PFSK-1 (cell line): ENCODE measurements around the gene CD55.

ENCODE experiments used
- FOXP2 ChIP-seq: optimal IDR thresholded peaks from 2 replicates; pipeline ENCODE3; 2011; ENCODE audit warnings: borderline replicate concordance, control low read depth, inconsistent platforms; ENCODE audit not compliant: insufficient read depth; ENCODE audit errors: extremely low read length, extremely low read depth
- POLR2AphosphoS5 ChIP-seq: IDR thresholded peaks from 2 replicates; pipeline ENCODE4 v1.6.1; 2012; ENCODE audit warnings: low read depth, mild to moderate bottlenecking, control low read depth, low read length, moderate library complexity
- SIN3A ChIP-seq: IDR thresholded peaks from 2 replicates; pipeline ENCODE4 v1.6.1; 2012; ENCODE audit warnings: mild to moderate bottlenecking, low read length, moderate library complexity, borderline replicate concordance; ENCODE audit not compliant: insufficient read depth
- TAF1 ChIP-seq: IDR thresholded peaks from 2 replicates; pipeline ENCODE4 v1.6.1; 2012; ENCODE audit warnings: low read length, control low read depth, borderline replicate concordance; ENCODE audit not compliant: insufficient read depth
- TF ChIP-seq, protein P1 (sequence below), 2 experiments: IDR thresholded peaks; 2 replicates each; pipeline versions ENCODE4 v1.6.1 to v1.8.0; 2011 to 2012; ENCODE audit warnings: low read depth in 2 of 2, low read length in 2 of 2, control low read depth in 1 of 2, inconsistent platforms in 1 of 2, mild to moderate bottlenecking in 1 of 2, moderate library complexity in 1 of 2; ENCODE audit not compliant: insufficient read depth in 1 of 2

The CD55 gene

DNA sequence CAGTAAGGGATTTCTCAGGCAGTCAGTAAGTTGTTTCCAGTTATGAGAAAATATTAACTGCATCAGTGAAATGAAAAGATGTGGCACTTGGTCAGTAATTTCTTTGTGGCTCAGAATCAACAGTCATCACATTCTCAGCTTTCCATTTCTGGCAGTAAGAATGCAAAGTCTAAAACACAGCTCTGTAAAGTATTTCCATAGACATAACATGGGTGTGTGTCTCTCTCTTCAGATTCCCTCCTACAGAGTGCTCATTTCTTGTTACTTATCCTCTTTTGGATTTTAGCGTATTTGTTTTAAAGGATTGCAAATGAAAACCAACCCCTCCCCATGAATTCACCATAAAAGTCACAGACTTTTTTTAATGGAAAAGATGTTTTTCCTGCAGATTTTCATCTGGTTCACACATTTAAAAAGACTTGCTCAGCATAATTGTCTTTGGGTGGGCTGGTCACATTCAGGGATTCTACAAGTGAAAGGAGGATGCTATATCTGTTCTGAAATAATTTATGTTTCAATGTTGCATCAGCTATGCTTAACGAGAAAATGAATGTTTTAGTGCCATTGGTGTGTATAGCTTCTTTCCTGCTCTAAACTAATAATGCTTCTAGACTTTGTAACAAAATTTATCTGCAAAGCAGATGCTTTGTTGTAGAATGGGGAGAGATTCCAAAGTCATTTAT lies 34.6 kb upstream of the CD55 start:
- TF ChIP-seq, protein P1, sequence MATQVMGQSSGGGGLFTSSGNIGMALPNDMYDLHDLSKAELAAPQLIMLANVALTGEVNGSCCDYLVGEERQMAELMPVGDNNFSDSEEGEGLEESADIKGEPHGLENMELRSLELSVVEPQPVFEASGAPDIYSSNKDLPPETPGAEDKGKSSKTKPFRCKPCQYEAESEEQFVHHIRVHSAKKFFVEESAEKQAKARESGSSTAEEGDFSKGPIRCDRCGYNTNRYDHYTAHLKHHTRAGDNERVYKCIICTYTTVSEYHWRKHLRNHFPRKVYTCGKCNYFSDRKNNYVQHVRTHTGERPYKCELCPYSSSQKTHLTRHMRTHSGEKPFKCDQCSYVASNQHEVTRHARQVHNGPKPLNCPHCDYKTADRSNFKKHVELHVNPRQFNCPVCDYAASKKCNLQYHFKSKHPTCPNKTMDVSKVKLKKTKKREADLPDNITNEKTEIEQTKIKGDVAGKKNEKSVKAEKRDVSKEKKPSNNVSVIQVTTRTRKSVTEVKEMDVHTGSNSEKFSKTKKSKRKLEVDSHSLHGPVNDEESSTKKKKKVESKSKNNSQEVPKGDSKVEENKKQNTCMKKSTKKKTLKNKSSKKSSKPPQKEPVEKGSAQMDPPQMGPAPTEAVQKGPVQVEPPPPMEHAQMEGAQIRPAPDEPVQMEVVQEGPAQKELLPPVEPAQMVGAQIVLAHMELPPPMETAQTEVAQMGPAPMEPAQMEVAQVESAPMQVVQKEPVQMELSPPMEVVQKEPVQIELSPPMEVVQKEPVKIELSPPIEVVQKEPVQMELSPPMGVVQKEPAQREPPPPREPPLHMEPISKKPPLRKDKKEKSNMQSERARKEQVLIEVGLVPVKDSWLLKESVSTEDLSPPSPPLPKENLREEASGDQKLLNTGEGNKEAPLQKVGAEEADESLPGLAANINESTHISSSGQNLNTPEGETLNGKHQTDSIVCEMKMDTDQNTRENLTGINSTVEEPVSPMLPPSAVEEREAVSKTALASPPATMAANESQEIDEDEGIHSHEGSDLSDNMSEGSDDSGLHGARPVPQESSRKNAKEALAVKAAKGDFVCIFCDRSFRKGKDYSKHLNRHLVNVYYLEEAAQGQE (IDR thresholded peaks at IDR 0.05; ENCODE audit: insufficient read depth in 1 of 2, low read depth in 2 of 2, low read length in 2 of 2), result no peak
- no peak for TF ChIP-seq SIN3A
- TF ChIP-seq POLR2AphosphoS5, result no peak
- no peak for TF ChIP-seq FOXP2
- TF ChIP-seq TAF1, result no peak

DNA sequence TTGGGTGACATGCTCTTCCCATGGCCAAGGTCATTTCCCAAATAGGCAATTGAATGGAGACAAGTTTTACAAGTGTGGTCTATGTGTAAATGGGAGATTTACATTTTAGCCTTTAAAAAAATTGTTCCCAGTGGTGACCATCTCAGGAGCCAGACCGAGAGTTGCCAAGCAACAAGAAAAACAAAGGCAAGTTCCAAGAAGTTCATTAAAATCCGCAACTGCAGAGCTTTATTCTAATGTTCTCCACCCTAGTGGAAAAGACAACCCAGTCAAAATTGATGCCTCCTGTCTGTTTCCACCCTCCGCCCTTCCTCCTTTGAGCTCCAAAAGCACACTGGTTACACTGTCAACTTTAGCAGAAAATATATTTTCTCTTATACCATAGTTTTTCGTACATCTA lies 33.2 kb upstream of the CD55 start:
- TF ChIP-seq TAF1 (no peak), SIN3A (no peak), FOXP2 (no peak)

DNA sequence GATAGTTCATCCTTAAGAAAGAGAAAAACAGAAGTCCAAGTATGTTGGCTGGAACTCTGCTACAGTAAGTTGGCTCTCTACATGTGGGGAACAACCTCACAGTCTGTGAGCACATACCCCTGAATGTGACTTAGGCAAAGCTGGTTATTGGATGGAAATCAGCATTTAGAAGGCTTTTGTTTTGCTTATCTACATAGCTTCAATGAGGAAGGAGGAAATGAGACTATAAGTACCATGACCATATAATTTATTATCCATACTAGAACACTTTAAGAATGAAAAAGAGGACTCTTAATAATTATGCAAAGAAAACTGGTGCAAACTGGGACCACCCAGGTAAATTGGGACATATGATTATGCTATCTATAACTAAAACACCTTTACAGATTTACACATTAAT lies 31.7 kb upstream of the CD55 start:
- TF ChIP-seq, protein P1 (IDR thresholded peaks at IDR 0.05; ENCODE audit: insufficient read depth in 1 of 2, low read depth in 2 of 2, low read length in 2 of 2), result no peak

DNA sequence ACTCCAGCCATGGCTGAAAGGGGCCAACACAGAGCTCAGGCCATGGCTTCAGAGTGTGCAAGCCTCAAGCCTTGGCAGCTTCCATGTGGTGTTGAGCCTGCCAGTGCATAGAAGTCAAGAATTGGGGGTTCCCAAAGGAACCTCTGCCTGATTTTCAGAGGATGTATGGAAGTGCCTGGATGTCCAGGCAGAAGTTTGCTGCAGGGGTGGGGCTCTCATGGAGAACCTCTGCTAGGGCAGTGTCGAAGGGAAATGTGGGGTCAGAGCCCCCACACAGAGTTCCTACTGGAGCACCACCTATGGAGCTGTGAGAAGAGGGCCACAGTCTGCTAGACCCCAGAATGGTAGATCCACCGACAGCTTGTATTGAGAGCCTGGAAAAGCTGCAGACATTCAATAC lies 29.8 kb upstream of the CD55 start:
- TF ChIP-seq FOXP2 (no peak), SIN3A (no peak), POLR2AphosphoS5 (no peak)
- TF ChIP-seq, protein P1 (IDR thresholded peaks at IDR 0.05; ENCODE audit: insufficient read depth in 1 of 2, low read depth in 2 of 2, low read length in 2 of 2), result no peak

DNA sequence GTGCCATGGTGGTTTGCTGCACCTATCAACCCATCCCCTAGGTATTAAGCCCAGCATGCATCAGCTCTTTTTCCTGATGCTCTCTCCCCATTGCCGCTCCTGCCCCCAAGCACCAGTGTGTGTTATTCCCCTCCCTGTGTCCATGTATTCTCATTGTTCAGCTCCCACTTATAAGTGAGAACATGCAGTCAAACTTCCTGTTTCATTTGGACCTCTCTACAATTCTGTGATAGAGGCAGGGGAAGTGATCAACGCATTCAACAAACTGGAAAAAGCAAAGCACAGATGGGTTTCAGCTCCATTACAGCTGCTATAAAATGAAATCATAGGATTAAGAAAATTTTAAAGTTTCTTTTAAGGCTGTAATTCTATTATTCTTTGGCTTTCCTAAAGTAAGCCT lies 23.3 kb upstream of the CD55 start:
- TF ChIP-seq POLR2AphosphoS5, result no peak
- no peak for TF ChIP-seq FOXP2
- no peak for TF ChIP-seq TAF1
- TF ChIP-seq, protein P1 (IDR thresholded peaks at IDR 0.05; ENCODE audit: insufficient read depth in 1 of 2, low read depth in 2 of 2, low read length in 2 of 2), result no peak
- TF ChIP-seq SIN3A, result no peak
